Neural progenitor cell (in vitro differentiated cells): ENCODE results near the gene KLF6.

ENCODE experiments used
- EZH2 ChIP-seq: fragments of 200-600 bp; sonication (generic); IDR thresholded peaks from 2 replicates; pipeline ENCODE4 v1.6.1; 2017; ENCODE audit warnings: antibody characterized with exemption, mild to moderate bottlenecking, moderate library complexity
- TF ChIP-seq, protein P1 (sequence below): fragments of 200-600 bp; sonication (generic); IDR thresholded peaks from 2 replicates; pipeline ENCODE4 v1.5.1; 2017; ENCODE audit warnings: antibody characterized with exemption, mild to moderate bottlenecking

DNA sequence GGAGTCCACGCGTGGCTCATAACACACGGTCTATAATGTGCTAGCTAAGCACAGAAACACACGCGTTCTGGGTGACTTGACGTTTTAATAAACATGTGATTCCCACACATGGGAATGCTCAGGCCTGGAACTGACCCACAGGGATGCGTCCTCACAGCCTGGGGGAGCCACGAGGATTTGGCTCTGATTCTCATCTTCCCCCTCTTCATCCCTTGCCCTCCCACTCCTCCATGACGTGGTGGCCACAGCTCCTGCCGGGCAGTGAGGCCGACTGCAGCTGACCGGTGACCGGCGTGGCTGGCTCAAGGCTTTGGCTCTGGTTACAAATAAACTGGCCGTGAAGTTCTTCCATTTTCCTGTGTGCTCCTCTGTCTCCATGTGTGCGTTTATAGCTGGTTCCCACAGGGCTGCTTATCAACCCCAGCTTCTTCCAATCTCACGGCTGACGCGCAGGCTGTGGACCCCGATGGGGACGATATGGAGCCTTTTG, 40.9 kb upstream of the KLF6 start:
- TF ChIP-seq, protein P1, sequence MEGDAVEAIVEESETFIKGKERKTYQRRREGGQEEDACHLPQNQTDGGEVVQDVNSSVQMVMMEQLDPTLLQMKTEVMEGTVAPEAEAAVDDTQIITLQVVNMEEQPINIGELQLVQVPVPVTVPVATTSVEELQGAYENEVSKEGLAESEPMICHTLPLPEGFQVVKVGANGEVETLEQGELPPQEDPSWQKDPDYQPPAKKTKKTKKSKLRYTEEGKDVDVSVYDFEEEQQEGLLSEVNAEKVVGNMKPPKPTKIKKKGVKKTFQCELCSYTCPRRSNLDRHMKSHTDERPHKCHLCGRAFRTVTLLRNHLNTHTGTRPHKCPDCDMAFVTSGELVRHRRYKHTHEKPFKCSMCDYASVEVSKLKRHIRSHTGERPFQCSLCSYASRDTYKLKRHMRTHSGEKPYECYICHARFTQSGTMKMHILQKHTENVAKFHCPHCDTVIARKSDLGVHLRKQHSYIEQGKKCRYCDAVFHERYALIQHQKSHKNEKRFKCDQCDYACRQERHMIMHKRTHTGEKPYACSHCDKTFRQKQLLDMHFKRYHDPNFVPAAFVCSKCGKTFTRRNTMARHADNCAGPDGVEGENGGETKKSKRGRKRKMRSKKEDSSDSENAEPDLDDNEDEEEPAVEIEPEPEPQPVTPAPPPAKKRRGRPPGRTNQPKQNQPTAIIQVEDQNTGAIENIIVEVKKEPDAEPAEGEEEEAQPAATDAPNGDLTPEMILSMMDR = no peak
- TF ChIP-seq EZH2 = no peak
